GM12878 (cell line): ENCODE measurements around the gene PLK2.

Source experiments
- BACH1 ChIP-seq: fragments of 450-650 bp; IDR thresholded peaks from 2 replicates; pipeline ENCODE4 v1.6.1; 2017; ENCODE audit warnings: mild to moderate bottlenecking, borderline replicate concordance
- BMI1 ChIP-seq: fragments of 450-650 bp; IDR thresholded peaks from 2 replicates; pipeline ENCODE4 v1.6.1; 2016; ENCODE audit warnings: mild to moderate bottlenecking, moderate library complexity, borderline replicate concordance
- CEBPB ChIP-seq, 2 experiments: fragments of 150-350 bp in 1 of 2; IDR thresholded peaks; 2 replicates each; pipeline ENCODE4 v1.6.1; 2012 to 2014; ENCODE audit warnings: low read depth in 2 of 2, low read length in 2 of 2, borderline replicate concordance in 1 of 2, inconsistent platforms in 1 of 2
- CTCF ChIP-seq, 3 experiments: IDR thresholded peaks in 2 of 3; conservative IDR thresholded peaks in 1 of 3; 2 replicates each; pipeline ENCODE4 v1.5.1; 2011; ENCODE audit warnings: low read depth in 3 of 3, low read length in 3 of 3, mild to moderate bottlenecking in 3 of 3, control low read depth in 2 of 3, moderate library complexity in 2 of 3, inconsistent platforms in 1 of 3, mixed read lengths in 1 of 3; ENCODE audit not compliant: control insufficient read depth in 2 of 3, insufficient read depth in 1 of 3; ENCODE audit errors: extremely low read depth in 1 of 3
- EP300 ChIP-seq, 2 experiments: fragments of 150-350 bp in 1 of 2; IDR thresholded peaks; 2 replicates each; pipeline ENCODE4 v1.6.1; 2011 to 2012; ENCODE audit warnings: low read depth in 2 of 2, low read length in 2 of 2, borderline replicate concordance in 1 of 2, improper control_type of control experiment in 1 of 2, inconsistent platforms in 1 of 2; ENCODE audit not compliant: control insufficient read depth in 1 of 2
- MEF2A ChIP-seq: IDR thresholded peaks from 2 replicates; pipeline ENCODE4 v1.6.1; 2011; ENCODE audit warnings: low read depth, mild to moderate bottlenecking, low read length, moderate library complexity; ENCODE audit not compliant: insufficient read depth
- NFIC ChIP-seq: IDR thresholded peaks from 2 replicates; pipeline ENCODE4 v1.6.1; 2012; ENCODE audit warnings: low read depth, mild to moderate bottlenecking, inconsistent platforms, low read length, moderate library complexity
- POLR2A ChIP-seq: IDR thresholded peaks from 2 replicates; pipeline ENCODE4 v1.6.1; 2011; ENCODE audit warnings: low read depth, mild to moderate bottlenecking, low read length
- REST ChIP-seq: IDR thresholded peaks from 2 replicates; pipeline ENCODE4 v1.6.1; 2012; ENCODE audit warnings: mild to moderate bottlenecking, low read depth, low read length
- ZBTB33 ChIP-seq: fragments of 450-650 bp; IDR thresholded peaks from 2 replicates; pipeline ENCODE4 v1.6.1; 2017; ENCODE audit warnings: mild to moderate bottlenecking

GRCh38 chr5:58439094-58439644 is 20.7 kb downstream of the PLK2 start:
- no peak for TF ChIP-seq BMI1
- TF ChIP-seq CEBPB (IDR thresholded peaks at IDR 0.05; ENCODE audit: borderline replicate concordance in 1 of 2, low read depth in 2 of 2, low read length in 2 of 2): no peak
- TF ChIP-seq MEF2A: no peak
- TF ChIP-seq EP300 (IDR thresholded peaks at IDR 0.05; ENCODE audit: borderline replicate concordance in 1 of 2, control insufficient read depth in 1 of 2, low read depth in 2 of 2, low read length in 2 of 2): no peak
- TF ChIP-seq NFIC: no peak
- TF ChIP-seq CTCF (IDR thresholded peaks at IDR 0.05 in 2 of 3, conservative IDR thresholded peaks at IDR 0.05 in 1 of 3; ENCODE audit: control insufficient read depth in 2 of 3, extremely low read depth in 1 of 3, insufficient read depth in 1 of 3, low read depth in 3 of 3, low read length in 3 of 3): no peak
- no peak for TF ChIP-seq BACH1
- no peak for TF ChIP-seq POLR2A
- TF ChIP-seq REST: no peak
- no peak for TF ChIP-seq ZBTB33
